Stimulated activated naive CD8-positive, alpha-beta T cell treated with anti-CD3 and anti-CD28 coated beads, Interleukin-15, Interleukin-2, amounts not matched to agents 100 U/mL and 50 U/mL, for 24 hours (primary cell): ENCODE results near the gene DNAH10.

ENCODE experiments used
- ATAC-seq: fragments of 150-1000 bp; cut with Tn5 transposase; one replicate; pipeline ENCODE4 v1.10.0; 2021
- DNase-seq: peaks from one replicate; pipeline ENCODE4 v3.0.0; 2021

Gene DNAH10, protein sequence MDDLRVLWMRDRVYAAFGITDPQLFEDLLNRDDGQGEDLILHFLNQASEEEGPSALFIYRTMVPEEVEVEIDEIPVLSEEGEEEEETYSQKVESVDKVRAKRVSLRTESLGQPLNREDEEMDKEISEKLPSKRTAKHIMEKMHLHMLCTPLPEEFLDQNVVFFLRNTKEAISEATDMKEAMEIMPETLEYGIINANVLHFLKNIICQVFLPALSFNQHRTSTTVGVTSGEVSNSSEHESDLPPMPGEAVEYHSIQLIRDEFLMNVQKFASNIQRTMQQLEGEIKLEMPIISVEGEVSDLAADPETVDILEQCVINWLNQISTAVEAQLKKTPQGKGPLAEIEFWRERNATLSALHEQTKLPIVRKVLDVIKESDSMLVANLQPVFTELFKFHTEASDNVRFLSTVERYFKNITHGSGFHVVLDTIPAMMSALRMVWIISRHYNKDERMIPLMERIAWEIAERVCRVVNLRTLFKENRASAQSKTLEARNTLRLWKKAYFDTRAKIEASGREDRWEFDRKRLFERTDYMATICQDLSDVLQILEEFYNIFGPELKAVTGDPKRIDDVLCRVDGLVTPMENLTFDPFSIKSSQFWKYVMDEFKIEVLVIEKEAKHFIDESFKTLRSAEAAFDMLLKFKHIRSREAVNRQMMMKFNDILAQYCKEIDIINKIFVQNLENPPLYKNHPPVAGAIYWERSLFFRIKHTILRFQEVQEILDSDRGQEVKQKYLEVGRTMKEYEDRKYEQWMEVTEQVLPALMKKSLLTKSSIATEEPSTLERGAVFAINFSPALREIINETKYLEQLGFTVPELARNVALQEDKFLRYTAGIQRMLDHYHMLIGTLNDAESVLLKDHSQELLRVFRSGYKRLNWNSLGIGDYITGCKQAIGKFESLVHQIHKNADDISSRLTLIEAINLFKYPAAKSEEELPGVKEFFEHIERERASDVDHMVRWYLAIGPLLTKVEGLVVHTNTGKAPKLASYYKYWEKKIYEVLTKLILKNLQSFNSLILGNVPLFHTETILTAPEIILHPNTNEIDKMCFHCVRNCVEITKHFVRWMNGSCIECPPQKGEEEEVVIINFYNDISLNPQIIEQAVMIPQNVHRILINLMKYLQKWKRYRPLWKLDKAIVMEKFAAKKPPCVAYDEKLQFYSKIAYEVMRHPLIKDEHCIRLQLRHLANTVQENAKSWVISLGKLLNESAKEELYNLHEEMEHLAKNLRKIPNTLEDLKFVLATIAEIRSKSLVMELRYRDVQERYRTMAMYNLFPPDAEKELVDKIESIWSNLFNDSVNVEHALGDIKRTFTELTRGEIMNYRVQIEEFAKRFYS (N-terminal part only)

DNA sequence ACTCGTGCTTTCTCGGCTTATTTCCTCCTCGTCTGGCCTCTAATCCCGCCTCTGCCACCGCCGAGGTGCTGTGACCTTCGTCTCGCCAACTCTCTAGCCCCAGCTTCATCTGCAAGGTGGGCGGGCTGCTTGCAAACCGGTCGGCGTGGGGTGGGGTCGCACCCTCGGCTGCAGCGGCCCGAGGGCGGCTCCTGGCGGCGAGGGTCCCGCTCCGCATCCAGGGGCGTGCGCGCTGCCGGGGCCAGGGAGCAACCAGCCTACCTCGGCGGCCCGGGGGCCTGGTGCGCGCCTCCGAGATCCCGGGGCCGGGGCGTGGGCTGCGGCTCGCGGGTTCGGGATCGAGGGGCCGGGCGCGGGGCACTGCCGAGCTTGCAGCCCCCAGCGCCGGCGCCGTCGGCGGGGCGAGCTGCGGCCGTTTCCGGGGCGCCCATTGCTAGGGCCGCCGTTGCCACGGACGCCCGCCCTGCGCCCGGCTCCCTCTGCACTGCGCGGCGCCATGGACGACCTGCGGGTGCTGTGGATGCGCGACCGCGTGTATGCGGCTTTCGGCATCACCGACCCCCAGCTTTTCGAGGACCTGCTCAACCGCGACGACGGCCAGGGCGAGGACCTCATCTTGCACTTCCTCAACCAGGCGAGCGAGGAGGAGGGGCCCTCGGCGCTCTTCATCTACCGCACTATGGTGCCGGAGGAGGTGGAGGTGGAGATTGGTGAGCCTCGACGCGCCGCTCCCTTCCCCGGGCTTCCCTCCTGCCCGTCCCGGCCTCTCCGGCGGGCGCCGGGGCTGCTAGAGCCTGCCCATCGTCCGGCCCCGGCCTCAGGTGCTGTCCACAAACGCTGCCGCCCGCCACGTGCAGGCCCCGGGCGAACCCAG lies at the start of gene DNAH10:
DNAH10 (plus strand) TSS at position 461 of the 874 bp plus-strand sequence; CDS start at position 497, 36 bp downstream.
- DNase-seq: peak; percentile 74

DNA sequence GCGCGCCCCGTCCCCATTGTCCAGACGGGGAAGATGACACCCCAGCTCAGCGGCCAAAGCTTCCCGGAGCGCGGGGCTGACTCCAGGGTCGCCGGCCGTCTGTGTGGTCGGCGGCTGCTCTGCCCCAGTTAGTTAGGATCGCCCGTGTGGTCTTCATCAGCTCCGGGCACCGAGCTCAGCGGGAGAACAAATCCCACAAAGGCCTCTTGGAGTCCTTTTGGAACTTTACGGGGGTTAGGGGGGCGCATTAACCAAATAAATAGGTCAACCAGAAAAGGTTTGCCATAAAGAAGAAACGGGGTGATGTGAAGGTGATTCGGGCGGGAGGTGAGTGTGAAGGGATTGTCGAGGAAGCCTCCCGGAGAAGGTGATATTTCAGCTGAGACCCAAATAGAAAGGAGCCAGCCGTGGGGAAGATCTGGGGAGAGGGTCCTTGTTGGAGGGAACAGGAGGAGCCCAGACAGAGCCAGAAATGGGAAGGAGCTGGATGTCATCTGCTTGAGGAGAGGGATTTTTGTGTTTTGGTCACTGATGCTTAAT lies 49.3 kb upstream of the DNAH10 start:
- ATAC-seq (no peak), DNase-seq (no peak)

More for the DNA sequence above, at the start of gene DNAH10:
- peak; percentile 84 for ATAC-seq

DNA sequence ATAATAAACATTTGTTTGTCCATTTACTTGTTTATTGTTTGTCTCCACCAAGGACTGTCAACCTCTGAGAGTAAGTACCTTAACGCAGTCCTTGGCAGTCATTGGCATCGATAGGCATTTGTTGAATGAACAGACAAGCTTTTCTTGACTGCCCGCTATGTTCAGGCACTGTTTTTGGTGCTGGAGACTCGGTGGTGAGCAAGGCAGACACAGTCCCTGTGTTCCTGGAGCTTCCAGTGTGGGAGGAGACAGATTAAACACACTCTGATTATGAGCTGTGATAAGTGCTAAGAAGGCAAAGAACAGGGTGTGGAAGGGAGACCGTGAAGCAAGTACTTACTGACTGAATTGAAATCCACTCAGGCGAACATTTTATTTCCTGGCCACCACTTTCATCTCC lies 48.7 kb upstream of the DNAH10 start:
- DNase-seq: peak; percentile 24
- no peak for ATAC-seq

DNA sequence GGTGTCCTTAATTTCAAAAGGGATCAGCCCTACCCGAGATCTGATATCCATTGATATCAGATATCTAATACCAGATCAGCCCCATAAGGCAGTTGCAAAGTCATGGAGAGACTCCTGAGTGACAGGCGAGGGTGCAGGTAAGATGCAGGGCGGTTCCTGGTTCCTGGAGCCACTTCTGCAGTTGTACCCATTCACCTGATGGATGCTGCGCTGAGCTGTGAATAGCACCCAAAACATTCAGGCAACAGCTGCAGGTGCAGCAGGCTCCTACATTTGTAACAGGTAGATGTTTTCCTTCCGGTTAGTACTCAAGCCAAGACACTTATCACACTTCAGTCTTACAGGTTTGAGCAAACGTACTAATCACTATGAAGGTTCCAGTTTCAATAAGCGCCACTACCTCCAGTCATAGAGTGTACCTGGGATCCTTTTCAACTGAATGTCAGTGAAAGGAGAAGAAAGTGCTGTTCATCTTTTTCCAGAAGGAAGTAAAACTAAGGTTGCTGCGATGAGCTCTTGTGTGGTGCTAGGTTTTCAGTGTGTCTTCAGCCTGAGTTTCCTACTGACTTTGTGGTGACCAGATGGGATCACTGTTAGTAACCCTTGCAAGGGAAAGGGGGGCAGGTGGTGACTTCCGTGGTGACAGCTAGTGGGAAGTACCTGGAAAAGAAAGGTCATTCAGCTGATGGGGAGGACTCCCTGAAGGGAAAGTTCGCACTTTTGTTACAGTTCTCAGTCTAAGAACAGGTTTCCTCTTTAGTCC lies 48.1 kb upstream of the DNAH10 start:
- peak; percentile 69 for ATAC-seq
- DNase-seq: peak; percentile 61

DNA sequence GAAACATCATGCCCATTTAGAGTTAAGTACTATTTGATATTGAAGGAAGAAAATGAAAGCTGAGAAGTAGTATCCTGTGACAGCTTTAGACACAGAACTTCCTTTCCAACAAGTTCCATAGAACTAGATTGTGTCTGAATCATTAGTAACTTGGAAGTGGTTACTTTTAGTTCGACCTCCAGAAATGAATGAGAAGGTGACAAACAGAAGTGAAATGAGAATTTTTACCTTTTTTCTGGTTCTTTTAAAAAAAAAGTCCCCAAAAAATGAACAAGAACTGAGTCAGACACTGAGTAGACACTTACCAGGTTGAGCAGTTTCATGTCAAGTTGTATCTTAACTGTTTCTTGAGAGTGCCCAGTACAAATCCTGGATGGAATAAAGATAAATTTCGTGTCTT lies 46.9 kb upstream of the DNAH10 start:
- no peak for DNase-seq
- ATAC-seq: peak; percentile 9

DNA sequence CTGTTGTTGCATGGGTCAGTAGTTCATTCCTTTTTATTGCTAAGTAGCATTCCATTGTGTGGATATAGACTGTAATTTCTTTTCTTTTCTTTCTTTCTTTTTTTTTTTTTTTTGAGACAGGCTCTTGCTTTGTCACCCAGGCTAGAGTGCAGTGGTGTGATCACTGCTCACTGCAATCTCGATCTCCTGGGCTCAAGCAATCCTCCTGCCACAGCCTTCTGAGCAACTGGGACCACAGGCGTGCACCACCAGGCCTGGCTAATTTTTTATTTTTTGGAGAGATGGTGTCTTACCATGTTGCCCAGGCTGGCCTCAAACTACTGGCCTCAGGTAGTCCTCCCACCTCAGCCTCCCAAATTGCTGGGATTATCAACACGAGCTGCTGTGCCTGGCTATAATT lies 44.8 kb upstream of the DNAH10 start:
- ATAC-seq: no peak

DNA sequence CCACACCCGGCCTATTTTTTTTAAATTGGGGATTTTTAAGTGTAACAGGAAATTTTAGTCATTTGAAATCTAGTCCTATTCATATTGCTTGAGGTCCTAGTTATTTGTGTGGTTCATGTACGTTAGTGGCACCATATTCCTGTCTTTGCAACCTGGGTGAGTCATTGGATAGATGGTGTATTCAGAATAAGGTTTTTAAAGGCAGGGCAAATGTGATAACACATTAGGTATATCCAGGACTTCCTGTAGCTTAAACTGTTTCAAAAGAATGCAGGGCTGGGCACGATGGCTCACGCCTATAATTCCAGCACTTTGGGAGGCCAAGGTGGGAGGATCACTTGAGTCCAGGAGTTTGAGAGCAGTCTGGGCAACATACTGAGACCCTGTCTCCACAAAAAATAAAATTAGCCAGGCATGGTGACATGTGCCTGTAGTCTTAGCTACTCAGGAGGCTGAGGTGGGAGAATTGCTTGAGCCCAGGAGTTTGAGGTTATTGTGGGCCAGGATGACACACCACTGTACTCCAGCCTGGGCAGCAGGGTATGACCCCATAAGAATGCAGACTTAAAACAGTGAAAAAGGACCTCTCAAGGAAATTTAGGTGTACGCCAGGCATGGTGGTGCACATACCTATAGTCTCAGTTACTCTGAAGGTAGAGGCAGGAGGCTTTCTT lies 41.8 kb upstream of the DNAH10 start:
- ATAC-seq (peak; percentile 51), DNase-seq (no peak)

More for the DNA sequence above, 44.8 kb upstream of the DNAH10 start:
- DNase-seq: no peak

DNA sequence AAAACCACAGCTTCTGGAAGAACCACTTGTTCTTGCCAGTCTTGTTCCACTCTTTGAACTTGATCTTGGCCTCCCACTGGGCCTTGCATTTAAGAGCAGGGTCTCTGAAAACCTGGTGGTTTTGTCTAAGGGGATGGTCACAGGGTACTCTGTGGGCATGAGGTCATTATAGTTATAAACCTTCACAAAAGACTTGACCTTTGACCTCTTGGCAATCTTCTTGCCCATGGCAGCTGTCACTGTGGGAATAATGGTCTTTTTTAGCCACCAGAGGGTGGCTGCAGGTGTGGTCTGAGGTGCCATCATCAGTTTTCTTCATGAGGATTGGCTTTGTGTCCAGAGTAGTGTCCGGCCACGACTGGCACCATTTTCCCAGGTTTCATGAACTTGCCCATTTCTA lies 40.9 kb upstream of the DNAH10 start:
- DNase-seq: no peak
- no peak for ATAC-seq

DNA sequence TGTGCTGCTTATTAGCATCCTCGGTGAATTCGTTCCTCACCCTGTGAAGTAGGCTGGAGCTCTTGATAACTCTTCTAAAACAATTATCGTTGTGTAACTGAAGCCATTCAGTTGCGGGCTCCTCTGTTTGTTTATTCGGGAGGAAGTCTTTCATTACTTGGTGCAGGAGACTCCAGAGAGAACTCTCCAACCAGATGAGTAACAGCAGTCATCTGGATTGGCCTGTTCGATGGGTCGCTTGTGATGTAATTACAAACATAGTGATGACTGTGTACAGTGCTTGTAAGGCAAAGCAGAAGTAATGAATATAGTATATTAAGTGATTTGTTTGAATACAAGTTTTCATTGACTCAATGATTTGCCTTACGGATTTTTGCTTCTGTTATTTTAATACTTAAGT lies 39.1 kb upstream of the DNAH10 start:
- ATAC-seq: no peak
- no peak for DNase-seq

DNA sequence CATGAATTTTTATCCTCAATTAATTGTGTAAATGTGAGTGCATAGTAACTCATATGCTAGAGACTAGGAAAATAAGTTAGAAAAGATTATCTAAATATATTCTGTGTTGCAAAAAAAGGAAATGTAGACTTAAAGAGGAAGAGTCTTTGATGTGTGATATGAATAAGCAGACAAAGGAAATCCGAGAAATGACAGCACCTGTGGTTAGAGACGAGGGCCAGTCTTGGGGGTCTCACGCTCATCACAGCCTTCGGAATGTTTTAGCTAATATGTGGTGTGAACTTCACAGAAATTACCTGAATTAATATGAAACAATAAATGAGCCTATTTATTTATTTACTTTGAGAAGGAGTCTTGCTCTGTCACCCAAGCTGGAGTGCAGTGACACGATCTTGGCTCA lies 38.3 kb upstream of the DNAH10 start:
- DNase-seq (peak; percentile 39), ATAC-seq (peak; percentile 77)

DNA sequence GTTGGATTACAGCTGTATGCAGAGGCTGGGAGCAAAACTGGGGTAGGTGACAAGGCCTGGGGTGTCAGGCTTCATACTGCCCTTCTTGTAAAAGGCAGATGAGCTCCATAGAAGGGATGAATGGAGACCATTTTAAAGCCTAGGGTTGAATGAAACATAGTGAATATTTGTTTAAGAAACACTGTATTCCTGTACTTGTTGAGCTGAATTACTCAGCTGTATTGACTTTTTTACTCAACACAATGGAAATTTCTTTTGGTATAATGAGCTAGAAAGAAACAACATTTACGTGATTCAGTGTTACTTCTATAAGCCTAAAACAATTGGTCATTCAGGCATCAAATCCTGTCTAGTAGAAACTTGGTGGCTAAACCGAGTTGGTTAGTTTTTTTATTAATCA lies 35.9 kb upstream of the DNAH10 start:
- no peak for DNase-seq
- ATAC-seq: peak; percentile 20

DNA sequence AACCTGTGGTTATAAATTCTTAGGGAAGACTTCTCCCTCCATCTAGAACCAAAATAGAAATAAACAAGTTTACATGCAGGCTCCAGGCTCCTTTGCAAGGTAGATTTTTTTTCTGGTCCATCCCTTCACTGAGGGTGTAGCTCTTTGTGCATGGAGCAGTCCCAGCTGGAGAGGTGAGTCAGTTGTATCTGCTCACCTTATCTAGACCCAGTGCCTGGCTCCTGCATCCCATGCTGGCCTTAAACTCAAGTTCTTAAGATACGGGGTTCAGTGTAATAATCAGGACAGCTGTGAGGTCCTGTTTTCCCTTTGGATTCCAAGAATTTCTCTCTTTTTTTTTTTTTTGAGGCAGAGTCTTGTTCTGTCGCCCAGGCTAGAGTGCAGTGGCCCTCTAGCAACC lies 35.1 kb upstream of the DNAH10 start:
- ATAC-seq (no peak), DNase-seq (no peak)

DNA sequence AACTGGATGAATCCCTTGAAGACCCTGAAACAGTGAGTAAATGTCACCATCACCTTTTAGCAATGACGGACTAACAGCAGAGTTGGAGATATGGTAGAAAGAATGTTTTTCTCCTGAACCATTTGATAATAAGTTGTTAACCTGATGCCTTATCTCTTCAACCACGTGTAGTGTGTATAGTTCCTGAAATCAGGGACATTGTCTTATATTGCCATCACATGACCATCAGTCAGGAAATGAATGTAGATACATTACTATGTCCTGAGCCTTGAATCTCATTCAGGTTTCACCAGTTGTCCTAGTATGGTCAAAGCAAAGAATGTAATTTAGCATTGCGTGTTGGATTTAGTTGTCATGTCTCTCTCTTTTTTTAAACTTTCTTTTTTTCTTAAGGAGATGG lies 34.2 kb upstream of the DNAH10 start:
- ATAC-seq (no peak), DNase-seq (no peak)

DNA sequence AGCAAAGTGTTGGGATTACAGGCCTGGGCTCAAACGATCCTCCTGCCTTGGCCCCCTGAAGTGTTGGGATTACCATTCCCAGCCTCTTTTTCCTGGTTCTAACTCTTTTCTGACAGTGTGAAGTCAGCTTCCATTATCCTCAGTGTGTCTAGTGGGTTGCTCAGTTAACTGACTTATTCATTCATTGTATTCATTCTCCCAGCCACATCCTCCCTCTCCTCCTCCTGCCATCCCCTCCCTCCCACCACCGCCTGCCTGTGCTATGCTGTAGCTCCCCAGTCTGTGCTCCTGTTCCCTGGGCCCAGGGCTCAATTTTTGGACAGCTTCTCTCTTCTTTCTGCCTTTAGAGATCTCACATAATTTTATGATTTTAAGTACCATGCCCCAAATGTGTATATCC lies 30.5 kb upstream of the DNAH10 start:
- ATAC-seq: no peak
- DNase-seq: no peak

DNA sequence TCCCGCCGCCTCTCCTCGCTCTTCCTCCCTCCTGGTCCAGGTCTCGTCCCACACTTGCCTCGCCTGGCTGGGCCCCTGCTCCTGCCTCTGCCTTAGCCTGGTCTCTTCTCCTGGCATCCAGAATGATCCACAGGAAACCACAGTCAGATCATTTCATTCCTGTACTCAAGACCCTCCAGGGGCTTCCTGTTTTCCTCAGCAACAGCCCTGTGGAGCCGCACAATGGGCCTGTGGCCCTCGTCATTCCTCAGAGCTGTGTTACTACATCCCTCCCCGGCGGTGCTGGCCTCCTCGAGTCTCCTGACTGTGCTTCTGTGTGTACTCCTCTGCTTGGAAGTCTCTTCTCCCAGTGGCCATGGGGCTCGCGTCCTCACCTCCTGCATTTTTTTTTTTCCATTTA lies 29.9 kb upstream of the DNAH10 start:
- DNase-seq (no peak), ATAC-seq (no peak)

DNA sequence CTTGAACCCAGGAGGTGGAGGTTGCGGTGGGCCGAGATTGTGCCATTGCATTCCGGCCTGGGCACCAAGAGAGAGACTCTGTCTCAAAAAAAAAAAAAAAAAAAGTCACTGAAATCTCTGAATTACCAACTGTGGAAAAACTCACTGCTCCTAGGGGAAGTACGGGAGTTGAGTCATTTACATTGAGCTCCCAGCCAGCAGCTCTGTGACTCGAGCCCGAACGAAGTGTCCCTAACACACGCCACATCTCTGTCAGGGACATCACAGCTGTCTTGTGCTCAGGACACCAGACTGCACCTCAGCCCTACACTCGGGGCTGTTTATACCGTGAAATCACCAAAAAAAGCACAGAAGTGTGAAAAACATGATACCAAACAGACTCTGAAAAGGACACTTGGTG lies 28.9 kb upstream of the DNAH10 start:
- ATAC-seq (peak; percentile 50), DNase-seq (no peak)

DNA sequence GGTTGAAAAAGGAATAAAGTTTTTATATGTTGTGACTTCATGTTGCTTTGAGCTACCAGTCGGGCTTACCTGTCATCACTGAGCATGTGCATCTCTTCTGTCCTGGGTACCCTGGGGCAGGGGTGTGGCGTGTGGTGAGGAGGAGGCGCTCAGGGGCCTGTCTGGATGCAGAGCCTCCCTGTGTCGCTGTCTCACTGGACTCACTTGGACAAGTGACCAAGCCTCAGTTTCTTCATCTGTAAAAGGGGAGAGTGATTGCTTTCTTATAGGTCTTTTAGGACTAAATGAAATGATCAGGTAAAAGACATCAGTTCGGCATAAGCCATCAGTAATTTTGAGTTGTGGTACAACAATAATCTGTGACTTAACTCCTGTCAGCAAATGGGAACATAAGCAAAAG lies 27.8 kb upstream of the DNAH10 start:
- DNase-seq (no peak), ATAC-seq (no peak)

DNA sequence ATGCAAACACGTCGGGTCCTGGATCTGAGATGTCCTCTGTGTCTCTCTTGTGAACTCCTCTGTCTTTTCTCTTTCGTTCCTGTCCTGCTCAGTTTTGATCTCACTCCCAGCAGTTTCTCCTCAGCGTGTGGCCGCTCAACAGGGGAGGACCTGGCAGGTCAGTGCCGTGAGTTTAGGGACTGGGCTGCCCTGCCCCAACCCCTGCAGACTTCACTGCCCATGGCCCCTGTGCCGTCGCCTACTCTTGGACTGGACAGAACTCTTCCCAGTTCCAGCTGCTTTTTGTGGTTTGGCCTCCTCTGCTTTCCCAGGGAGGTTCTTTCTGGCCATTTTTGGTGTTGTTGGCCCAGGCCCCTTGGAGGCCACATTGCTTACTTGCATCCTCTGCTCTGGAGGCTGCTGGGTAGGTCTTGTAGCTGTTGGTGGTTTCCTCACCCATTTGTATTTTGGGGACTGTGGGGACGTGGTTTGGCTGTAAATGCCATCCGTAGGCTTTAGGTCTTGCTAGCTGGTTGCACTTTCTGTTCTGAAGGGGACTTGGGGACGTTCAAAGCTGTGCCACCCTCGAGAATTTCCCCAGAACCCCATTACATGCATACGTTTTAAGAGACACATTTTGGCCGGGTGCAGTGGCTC lies 20.0 kb upstream of the DNAH10 start:
- peak; percentile 41 for DNase-seq
- peak; percentile 92 for ATAC-seq

DNA sequence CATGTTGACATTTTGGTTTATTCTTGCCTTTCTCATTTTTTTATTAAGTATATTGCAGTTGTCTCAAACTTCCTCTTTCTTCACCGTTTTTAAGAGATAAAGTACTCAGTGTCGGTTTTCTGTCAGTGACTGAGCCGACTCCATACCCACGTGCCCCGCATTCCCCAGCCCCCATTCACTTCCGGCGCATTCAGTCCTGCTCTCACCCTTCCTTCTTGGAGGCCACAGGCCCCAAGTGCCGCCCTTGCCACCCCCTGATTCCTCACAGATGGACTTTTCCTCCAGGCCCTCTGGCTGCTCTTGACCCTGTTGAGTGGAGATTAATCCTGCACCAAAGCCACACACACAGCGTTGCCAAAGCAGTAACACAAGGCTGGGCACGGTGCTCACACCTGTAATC lies 19.1 kb upstream of the DNAH10 start:
- ATAC-seq: no peak
- no peak for DNase-seq
